K562 (cell line): ENCODE measurements around the gene RNU6-9. TPM values are rescaled to one million over a fixed set of nuclear protein-coding genes. Genes with fewer than 3 reads are reported as not detected.

Source experiments
- ATAC-seq: fragments of 200-7000 bp; cut with Tn5 transposase; 3 replicates; pipeline ENCODE4 v1.9.1; 2020; ENCODE audit warnings: moderate library complexity
- BruUV-seq: library from RNA; stranded (reverse); fragments of 400-500 nt; replicated peaks from 2 replicates; lab custom pipeline; 2021; lab: Mats Ljungman, UMichigan
- CTCF ChIA-PET: fragments of 300-600 bp; formaldehyde crosslinking; extraction: SDS; loops from one replicate; lab custom pipeline; 2021; ENCODE audit warnings: low intra/inter-chr PET ratio; lab: Yijun Ruan, JAX
- POLR2A ChIA-PET: fragments of 300-600, 350-650 bp; sonication (Branson Sonifier 250); formaldehyde crosslinking; extraction: SDS; loops from one replicate; lab custom pipeline; 2021; ENCODE audit warnings: antibody characterized with exemption, inconsistent platforms; lab: Yijun Ruan, JAX
- DNase-seq, 4 experiments: peaks; one replicate each; pipeline versions ENCODE4 v3.0.0 to v3.0.0-alpha.2; 2011 to 2018; ENCODE audit warnings: low spot score in 3 of 4, mixed read lengths in 3 of 4; ENCODE audit errors: extremely low read depth in 1 of 4
- FAIRE-seq: peaks from 2 replicates; lab custom pipeline; 2011; peaks lifted over from hg19 to GRCh38; lab: Jason Lieb, UNC
- H2AFZ ChIP-seq: 2 replicates; pipeline ENCODE4 v1.6.0; 2011; ENCODE audit warnings: low read depth, low read length, control low read depth, inconsistent platforms
- H3K27ac ChIP-seq: fragments of 200-600 bp; 3 replicates; pipeline ENCODE4 v1.8.0; 2011; ENCODE audit warnings: low read depth, mild to moderate bottlenecking, control low read depth, inconsistent platforms, low read length, moderate library complexity, mixed read lengths; ENCODE audit errors: extremely low read depth
- H3K27me3 ChIP-seq, 2 experiments: fragments of 300-600 bp in 1 of 2; 2 replicates in 1 of 2; 3 replicates in 1 of 2; pipeline versions ENCODE4 v1.6.0 to v1.8.0; 2011; ENCODE audit warnings: inconsistent platforms in 2 of 2, low read length in 2 of 2, mild to moderate bottlenecking in 1 of 2, mixed read lengths in 1 of 2, moderate library complexity in 1 of 2; ENCODE audit not compliant: control insufficient read depth in 2 of 2, insufficient read depth in 2 of 2
- H3K36me3 ChIP-seq: fragments of 300-600 bp; 3 replicates; pipeline ENCODE4 v1.8.0; 2011; ENCODE audit warnings: mild to moderate bottlenecking, low read length, inconsistent platforms; ENCODE audit not compliant: control insufficient read depth, insufficient read depth
- H3K4me1 ChIP-seq, 2 experiments: fragments of 200-600 bp in 1 of 2; replicated peaks in 1 of 2; 2 replicates in 1 of 2; 3 replicates in 1 of 2; pipeline versions ENCODE4 v1.5.1 to v1.8.0; 2011; ENCODE audit warnings: inconsistent platforms in 2 of 2, low read length in 2 of 2, mild to moderate bottlenecking in 1 of 2, mixed read lengths in 1 of 2, moderate library complexity in 1 of 2; ENCODE audit not compliant: control insufficient read depth in 2 of 2, insufficient read depth in 2 of 2
- H3K4me2 ChIP-seq: 2 replicates; pipeline ENCODE4 v1.6.1; 2011; ENCODE audit warnings: low read length, control low read depth, inconsistent platforms, mixed read lengths; ENCODE audit not compliant: insufficient read depth
- H3K4me3 ChIP-seq: fragments of 200-600 bp; sonication (generic), shearing (Covaris generic); 2 replicates; pipeline ENCODE4 v1.5.1; 2016; ENCODE audit warnings: control low read depth, inconsistent platforms
- H3K79me2 ChIP-seq: fragments of 200-600 bp; 3 replicates; pipeline ENCODE4 v1.8.0; 2011; ENCODE audit warnings: low read length, inconsistent platforms; ENCODE audit not compliant: control insufficient read depth, insufficient read depth
- H3K9ac ChIP-seq, 2 experiments: 2 replicates each; pipeline versions ENCODE4 v1.6.0 to v1.6.1; 2011; ENCODE audit warnings: low read depth in 2 of 2, low read length in 2 of 2, control low read depth in 1 of 2, inconsistent platforms in 1 of 2, mild to moderate bottlenecking in 1 of 2, mixed read lengths in 1 of 2; ENCODE audit not compliant: insufficient read depth in 1 of 2
- H3K9me1 ChIP-seq: one replicate; pipeline ENCODE4 v1.6.0; 2011; ENCODE audit warnings: inconsistent platforms, mild to moderate bottlenecking, low read length, moderate library complexity; ENCODE audit not compliant: control insufficient read depth, insufficient read depth
- H3K9me3 ChIP-seq: replicated peaks from 2 replicates; pipeline ENCODE4 v1.5.1; 2011; ENCODE audit warnings: low read depth, low read length, inconsistent platforms; ENCODE audit not compliant: control insufficient read depth, insufficient read depth
- H4K20me1 ChIP-seq: replicated peaks from 2 replicates; pipeline ENCODE4 v1.6.1; 2011; ENCODE audit warnings: low read length, inconsistent platforms, mixed read lengths; ENCODE audit not compliant: control insufficient read depth, insufficient read depth
- HNRNPLL ChIP-seq: fragments of 200-400 bp; formaldehyde crosslinking; IDR thresholded peaks from 2 replicates; pipeline ENCODE4 v1.6.1; 2017; ENCODE audit warnings: low read length, low read depth, mild to moderate bottlenecking; ENCODE audit not compliant: poor library complexity, severe bottlenecking
- KLF6 ChIP-seq: fragments of 250-450 bp; sonication (Bioruptor Pico); IDR thresholded peaks from 2 replicates; pipeline ENCODE4 v1.4.0; 2020; ENCODE audit warnings: mild to moderate bottlenecking, moderate library complexity, borderline replicate concordance
- POLR2A ChIP-seq: fragments of 450-650 bp; conservative IDR thresholded peaks from 2 replicates; pipeline ENCODE4 v1.6.1; 2016
- POLR2G ChIP-seq: fragments of 200-400 bp; formaldehyde crosslinking; IDR thresholded peaks from 2 replicates; pipeline ENCODE4 v1.6.1; 2017; ENCODE audit warnings: low read depth, mild to moderate bottlenecking, antibody characterized with exemption, low read length, moderate library complexity
- RBFOX2 ChIP-seq: fragments of 200-400 bp; formaldehyde crosslinking; IDR thresholded peaks from 2 replicates; pipeline ENCODE4 v1.6.1; 2017; ENCODE audit warnings: low read depth, mild to moderate bottlenecking, low read length, moderate library complexity
- TEAD1 ChIP-seq, 2 experiments: fragments of 450-650 bp in 1 of 2; sonication (generic) in 1 of 2; formaldehyde crosslinking; IDR thresholded peaks; 2 replicates each; pipeline versions ENCODE4 v1.4.0 to v1.8.0; 2020 to 2022; ENCODE audit warnings: mild to moderate bottlenecking in 2 of 2, missing genetic modification reagents in 1 of 2
- ZNF263 ChIP-seq: sonication (generic); formaldehyde crosslinking; IDR thresholded peaks from 2 replicates; pipeline ENCODE4 v1.8.0; 2022; ENCODE audit warnings: mild to moderate bottlenecking, missing genetic modification reagents, borderline replicate concordance
- ZNF644 ChIP-seq: fragments of 200-800 bp; sonication (Bioruptor generic); IDR thresholded peaks from 2 replicates; pipeline ENCODE4 v1.6.1; 2016; ENCODE audit warnings: low read depth, missing genetic modification characterization, missing compliant biosample characterization
- WGBS: fragments of 100-300 bp; shearing (Covaris generic); methylation state at CpG from one replicate; pipeline ENCODE4 v1.1.6; 2016; ENCODE audit warnings: low coverage, mixed read lengths; ENCODE audit not compliant: insufficient coverage; ENCODE audit errors: missing lambda C conversion rate; 5-methylcytosine and 5-hydroxymethylcytosine counted together
- in situ Hi-C: fragments of 300-500 bp; cut with MboI; formaldehyde crosslinking; loops from 4 replicates; pipeline ENCODE4 v1.15.0; 2018; ENCODE audit warnings: inconsistent platforms, mixed read lengths
- intact Hi-C: fragments of 100-400 bp; cut with micrococcal nuclease; formaldehyde crosslinking; loops from 2 replicates; pipeline ENCODE4 v1.14.2; 2022
- polyA plus RNA-seq, 8 experiments: library from polyadenylated mRNA; depleted of rRNA in 4 of 8; stranded (reverse) in 5 of 8; unstranded in 3 of 8; fragments of >200 nt; fragmentation: Nextera tagmentation in 2 of 8; fragmentation: Illumina TruSeq in 1 of 8; extraction: Ambion mirVana in 2 of 8; extraction: Trizol in 1 of 8; gene quantifications; 2 replicates each; pipeline versions ENCODE4 v1.2.1 to v1.2.3, GENCODE V29; 2011 to 2014; ENCODE audit warnings: inconsistent platforms in 1 of 8, missing spikeins in 1 of 8
- total RNA-seq, 7 experiments: library from RNA; depleted of rRNA in 6 of 7; stranded (reverse); fragments of >200 nt in 6 of 7; fragmentation: Illumina TruSeq in 2 of 7; extraction: Trizol in 2 of 7; gene quantifications; 2 replicates each; pipeline versions ENCODE4 v1.2.1 to v1.2.3, GENCODE V29; 2011 to 2021; ENCODE audit warnings: low replicate concordance in 1 of 7

The RNU6-9 gene
- total and polyA plus RNA-seq, 9 of the 15 experiments (the other 6 are each of a cell fraction or from before 2014, with no cell fraction given), result not detected

DNA sequence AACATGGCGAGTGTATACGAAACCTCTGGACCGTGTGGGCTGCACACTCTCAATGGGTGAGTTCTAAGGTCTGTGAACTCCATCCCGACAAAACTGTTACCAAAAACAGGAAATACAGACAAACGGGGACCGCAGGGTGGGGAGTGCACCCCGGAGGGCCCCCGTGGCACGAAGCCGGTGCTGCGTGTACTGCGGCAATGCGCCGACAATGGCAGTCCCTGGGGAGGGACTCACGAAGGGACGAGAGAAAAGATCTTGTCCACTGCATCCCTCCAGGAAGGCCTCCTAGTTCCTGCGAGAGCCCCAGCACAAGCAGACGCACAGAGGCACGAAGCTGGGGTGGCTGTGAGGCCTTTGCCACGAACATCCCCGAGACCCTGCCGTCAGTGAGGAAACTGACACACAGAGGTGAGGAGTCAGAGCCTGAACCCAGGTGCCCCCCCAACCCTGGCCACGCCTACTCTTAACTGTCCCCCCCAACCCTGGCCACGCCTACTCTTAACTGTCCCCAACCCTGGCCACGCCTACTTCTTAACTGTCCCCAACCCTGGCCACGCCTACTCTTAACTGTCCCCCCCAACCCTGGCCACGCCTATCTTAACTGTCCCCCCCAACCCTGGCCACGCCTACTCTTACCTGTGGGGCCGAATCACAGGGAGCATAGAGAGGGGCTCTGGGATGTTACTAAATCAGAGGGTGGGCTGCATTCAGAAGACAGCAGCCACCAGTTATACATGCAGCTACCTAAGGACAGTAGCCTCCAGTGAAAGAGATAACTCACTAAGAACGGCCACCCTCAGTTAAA lies 4.5 kb upstream of the RNU6-9 start (continued):
- TF ChIP-seq TEAD1 (CRISPR knock-in tag; IDR thresholded peaks at IDR 0.05) (0 out of 4 replicates have a peak, but pooled peaks of 1 of the 2 experiments have one; percentile 54), HNRNPLL (peak; percentile 10)

- WGBS, result 92% methylated on average over 18 of the region's 26 CpGs
- Histone ChIP-seq H3K4me3 (no peak overlapping the region), H3K4me1 (peaks cover 5 to 70% of the 10 kb centered on the region in 2 experiments; a peak in 4 of 5 replicates), H4K20me1 (peaks cover 6% of the 10 kb centered on the region), H3K4me2 (no peak overlapping the region), H3K27me3 (no peaks in the 10 kb centered on the region), H3K9me3 (no peaks in the 10 kb centered on the region), H3K36me3 (peaks cover 56% of the 10 kb centered on the region; the same call in 2 of the 3 replicates), H3K79me2 (peaks cover 40% of the 10 kb centered on the region), H2AFZ (no peak overlapping the region), H3K27ac (no peak overlapping the region; the same call in 2 of the 3 replicates), H3K9me1 (no peaks in the 10 kb centered on the region), H3K9ac (no peak overlapping the region)
- no peak for FAIRE-seq
- ChIA-PET POLR2A (interaction anchor here (0.6 to 0.7 kb wide), 2 partner anchors 14 to 208 kb away, joined by 3 to 4 read pairs; no protein-coding TSS in a partner anchor), CTCF (interaction anchor here (0.5 kb wide), 1 partner anchor 25 kb away, joined by 5 read pairs; no protein-coding TSS in a partner anchor)
- no peak for ATAC-seq
- in situ Hi-C loops, result no loop called here
- no peak for DNase-seq
- intact Hi-C loops, result no loop called here
- no TSS peak for BruUV-seq
- no peak for TF ChIP-seq ZNF263 (CRISPR knock-in tag)
- peak; percentile 34 for TF ChIP-seq POLR2A
- peak; percentile 44; the same call in 1 of the 2 replicates for TF ChIP-seq RBFOX2
- TF ChIP-seq KLF6 (CRISPR knock-in tag), result no peak
- TF ChIP-seq POLR2G, result peak; percentile 60
- no peak for TF ChIP-seq ZNF644 (tag)
Observed at GRCh38 chr19:889662-890295, 3.5 kb upstream of the RNU6-9 start.
